Vein endothelial cell (primary cell): Measurements from ENCODE around the gene DNAI2. TPM values are rescaled to one million over a fixed set of nuclear protein-coding genes. Genes with fewer than 3 reads are reported as not detected.

Experiments
- total RNA-seq: library from RNA; depleted of rRNA; stranded (reverse); fragments of >200 nt; gene quantifications from 2 replicates; pipeline ENCODE4 v1.2.3, GENCODE V29; 2012

DNAI2 gene
- total RNA-seq, result not detected in 2 replicates

GRCh38 chr17:74274060-74274708 is at the start of gene DNAI2:
Gene DNAI2 (plus strand): TSS chr17:74274234. CDS start chr17:74281818, 7,584 bp downstream.

GRCh38 chr17:74325743-74326379 is 51.8 kb downstream of the DNAI2 start, which contains the start of gene KIF19:
Gene KIF19 (plus strand): TSS chr17:74326226. CDS start chr17:74326350, 124 bp downstream.

DNA sequence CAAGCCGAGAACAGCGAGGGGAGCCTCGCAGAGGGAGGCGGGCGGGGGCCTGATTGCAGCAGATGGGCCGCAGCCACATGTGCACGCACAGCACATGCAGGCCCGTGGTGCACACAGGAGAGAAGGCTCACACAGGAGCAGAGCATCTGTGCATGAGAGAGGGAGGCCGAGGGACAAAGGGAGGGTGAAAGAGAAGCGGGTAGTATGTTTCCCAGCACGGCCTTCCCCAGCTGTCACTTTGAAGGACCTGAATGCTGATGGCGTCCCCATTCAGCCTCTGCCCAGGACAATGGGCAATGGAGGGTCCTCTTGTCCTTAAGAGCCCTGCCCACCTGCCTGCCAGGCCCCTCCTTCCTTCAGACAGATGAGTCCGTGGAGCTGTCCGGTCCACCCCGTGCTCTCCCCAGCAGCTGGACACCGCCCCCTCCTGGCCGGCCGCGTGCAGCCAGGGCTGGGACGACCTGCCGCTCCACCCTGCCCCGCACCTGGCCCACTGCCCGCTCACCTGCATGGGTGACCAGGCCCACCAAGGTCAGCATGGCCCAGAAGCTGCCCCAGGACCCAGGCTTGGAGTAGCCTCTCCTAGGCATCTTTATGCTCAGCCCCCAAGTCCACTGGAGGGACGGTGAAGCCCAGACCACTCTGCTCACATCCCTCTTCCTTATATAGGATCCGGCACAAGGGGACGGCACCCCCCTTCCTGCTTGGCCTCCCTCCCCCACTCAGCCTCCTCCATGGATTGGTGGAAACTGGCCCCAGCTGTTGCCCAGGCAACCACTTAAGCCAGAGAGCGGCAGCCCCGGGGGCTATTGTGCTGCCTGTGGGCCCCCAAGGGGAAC is 87.4 kb downstream of the DNAI2 start, which contains the start of gene BTBD17:
Gene BTBD17, minus strand, starts transcription at position 639 of the 839 bp plus-strand sequence. Its CDS starts 49 bp downstream, at position 590.

Other genes with a start within 250 kb of the DNAI2 start
- gene RPL38, start 70.6 kb upstream of the DNAI2 start, total RNA-seq, result 438 and 987 TPM in 2 replicates
- 1.6 and 2.1 TPM in 2 replicates for gene TTYH2, start 60.7 kb upstream of the DNAI2 start, total RNA-seq
- gene KIF19, start 52.0 kb downstream of the DNAI2 start, total RNA-seq, result 1.3 and 9.6 TPM in 2 replicates
- gene BTBD17, start 87.6 kb downstream of the DNAI2 start, total RNA-seq, result not detected in 2 replicates
- gene GPR142, start 93.3 kb downstream of the DNAI2 start, total RNA-seq, result not detected in 2 replicates
- gene GPRC5C, start 157.9 kb downstream of the DNAI2 start, total RNA-seq, result 0.33 and 0.67 TPM in 2 replicates
- gene CD300A, start 192.4 kb downstream of the DNAI2 start, total RNA-seq, result not detected in 2 replicates